Cardiac septum (tissue), 1 donor: ENCODE results near the gene BTN2A1. TPM values are rescaled to one million over a fixed set of nuclear protein-coding genes. Genes with fewer than 3 reads are reported as not detected.
A peak's percentile ranks its signal among the peaks of the same experiment; 100 is the strongest.

ENCODE experiments used
- DNase-seq: peaks from one replicate; pipeline ENCODE4 v3.0.0-alpha.2; 2020; ENCODE audit warnings: low spot score
- intact Hi-C: fragments of 100-400 bp; cut with DNase I; formaldehyde crosslinking; loops from one replicate; pipeline ENCODE4 v1.14.0; 2022
- total RNA-seq: library from RNA; stranded (reverse); fragmentation: NEBNext Ultra II Directional; extraction: Animal tissue kit (Norgen Biotek cat#: 25700); gene quantifications from one replicate; pipeline ENCODE4 v1.2.1, GENCODE V29; 2021
- donor health status: DM: no; HTN: no; CAD: no.

The BTN2A1 gene
- total RNA-seq, 1 donor from 2014 or later, result 15.7 TPM

- no peak for DNase-seq
- intact Hi-C loops, result no loop called here
Measured at GRCh38 chr6:26464014-26464413, 6.3 kb downstream of the BTN2A1 start.

GRCh38 chr6:26464416-26465131 lies 6.8 kb downstream of the BTN2A1 start:
- DNase-seq, result no peak
- intact Hi-C loops, result no loop called here

DNA sequence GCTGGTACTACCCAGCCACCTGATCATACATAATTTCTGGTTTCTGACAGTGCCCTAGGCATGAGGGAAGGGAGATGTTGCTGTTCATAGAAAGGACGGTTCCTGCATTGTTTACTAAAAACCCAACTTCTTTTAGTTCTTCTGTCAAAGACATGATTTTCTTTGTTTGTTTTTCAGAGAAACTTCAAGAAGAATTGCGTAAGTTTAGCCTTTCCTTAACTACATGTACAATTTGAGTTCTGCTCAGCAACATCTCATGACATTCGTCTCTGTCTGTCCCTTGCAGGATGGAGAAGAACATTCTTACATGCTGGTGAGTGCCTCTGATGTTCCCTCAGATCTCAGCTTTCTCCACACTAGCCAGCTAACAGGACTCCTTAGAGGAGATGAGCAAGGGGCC lies 8.0 kb downstream of the BTN2A1 start:
- DNase-seq, result no peak
- intact Hi-C loops, result no loop called here

DNA sequence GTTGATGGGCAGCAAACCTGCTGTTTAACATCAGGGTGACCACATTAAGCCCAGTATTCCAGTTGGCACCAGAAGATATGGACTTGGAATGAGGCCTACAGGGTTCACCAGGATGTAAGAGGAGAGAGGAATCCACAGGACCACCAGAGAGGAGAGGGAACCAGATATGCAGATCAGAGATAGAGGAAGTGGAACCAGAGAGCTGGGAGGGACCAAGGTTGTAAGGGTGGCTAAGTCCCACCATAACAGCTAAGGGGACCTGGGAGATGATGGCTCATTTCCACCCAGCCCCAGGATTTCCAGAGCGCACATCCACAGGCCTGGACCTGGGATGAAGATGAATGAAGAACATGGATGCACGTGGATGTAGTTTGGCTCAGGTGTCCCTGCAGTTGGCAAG lies 11.1 kb downstream of the BTN2A1 start:
- intact Hi-C loops, result no loop called here
- DNase-seq, result no peak

- DNase-seq, result no peak
- intact Hi-C loops, result loop anchor here (5.0 kb wide), 1 partner anchor 67 kb away; the partner anchor contains the start of gene HMGN4
Measured at GRCh38 chr6:26470643-26471042, 12.9 kb downstream of the BTN2A1 start.

- intact Hi-C loops, result loop anchor here (5.0 kb wide), 1 partner anchor 65 kb away; the partner anchor contains the start of gene HMGN4
Measured at GRCh38 chr6:26471970-26472369, 14.2 kb downstream of the BTN2A1 start.

GRCh38 chr6:26472549-26473290 lies 15.0 kb downstream of the BTN2A1 start:
- DNase-seq, result no peak
- intact Hi-C loops, result loop anchor here (5.0 kb wide), 1 partner anchor 65 kb away; the partner anchor contains the start of gene HMGN4

More at GRCh38 chr6:26471970-26472369, 14.2 kb downstream of the BTN2A1 start:
- no peak for DNase-seq

GRCh38 chr6:26473429-26473757 lies 15.6 kb downstream of the BTN2A1 start:
- DNase-seq, result no peak
- intact Hi-C loops, result loop anchor here (5.0 kb wide), 1 partner anchor 64 kb away; the partner anchor contains the start of gene HMGN4

DNA sequence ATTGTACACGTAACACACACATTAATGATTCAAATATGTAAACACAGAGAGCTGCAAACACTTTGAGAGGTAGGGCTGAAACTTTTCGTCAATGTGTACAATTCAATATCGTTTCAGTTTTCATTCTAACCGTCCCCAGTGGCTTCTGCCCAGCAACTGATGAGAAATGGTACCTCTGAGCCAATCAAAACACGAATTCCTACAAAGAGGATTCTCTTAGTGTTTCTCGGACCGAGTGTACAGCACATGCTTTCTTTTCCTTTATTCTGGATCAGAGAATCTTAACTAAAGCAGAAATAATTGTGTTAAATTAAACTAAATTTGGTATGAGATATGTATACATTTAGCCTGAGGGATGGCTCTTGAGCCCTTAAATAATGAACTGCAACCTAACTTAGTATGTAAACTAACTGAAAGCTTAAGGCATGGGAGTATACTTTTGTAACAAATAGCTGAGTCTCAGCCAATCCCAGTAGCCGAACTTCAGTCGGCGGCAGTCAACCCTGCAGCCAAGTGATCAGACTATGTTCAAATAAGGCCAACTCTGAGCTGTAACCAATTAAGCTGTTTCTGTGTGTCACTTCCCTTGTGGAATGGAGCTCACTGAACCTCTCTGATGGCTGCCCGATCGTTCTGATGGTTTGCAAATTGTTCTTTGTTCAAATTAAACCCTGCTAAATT lies 16.1 kb downstream of the BTN2A1 start:
- intact Hi-C loops, result loop anchor here (5.0 kb wide), 1 partner anchor 63 kb away; the partner anchor contains the start of gene HMGN4

GRCh38 chr6:26474439-26474881 lies 16.7 kb downstream of the BTN2A1 start:
- no peak for DNase-seq
- intact Hi-C loops, result loop anchor here (5.0 kb wide), 1 partner anchor 63 kb away; the partner anchor contains the start of gene HMGN4

More for the DNA sequence above, 16.1 kb downstream of the BTN2A1 start:
- peak; percentile 89 for DNase-seq

- intact Hi-C loops, result no loop called here
- DNase-seq, result no peak
Measured at GRCh38 chr6:26475823-26476729, 18.3 kb downstream of the BTN2A1 start.

DNA sequence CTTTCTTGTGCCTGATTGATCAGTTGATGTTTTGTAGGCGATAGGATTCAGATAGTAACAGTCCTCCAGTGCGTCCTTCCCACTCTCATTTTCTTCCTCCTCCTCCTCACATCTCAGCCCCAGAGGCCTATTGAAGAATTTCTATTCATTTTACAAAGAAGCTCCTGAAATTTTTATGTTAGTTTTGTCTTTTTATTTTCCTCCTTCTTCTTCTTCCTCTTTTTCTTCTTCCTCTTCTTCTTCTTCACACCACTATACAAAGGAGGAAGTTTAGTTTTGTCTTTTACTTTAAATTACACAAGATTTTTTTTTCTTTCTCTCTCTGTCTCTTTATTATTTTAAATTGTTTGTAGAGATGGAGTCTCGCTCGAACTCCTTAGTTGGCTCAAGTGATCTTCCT lies 19.1 kb downstream of the BTN2A1 start:
- intact Hi-C loops, result no loop called here
- no peak for DNase-seq

DNA sequence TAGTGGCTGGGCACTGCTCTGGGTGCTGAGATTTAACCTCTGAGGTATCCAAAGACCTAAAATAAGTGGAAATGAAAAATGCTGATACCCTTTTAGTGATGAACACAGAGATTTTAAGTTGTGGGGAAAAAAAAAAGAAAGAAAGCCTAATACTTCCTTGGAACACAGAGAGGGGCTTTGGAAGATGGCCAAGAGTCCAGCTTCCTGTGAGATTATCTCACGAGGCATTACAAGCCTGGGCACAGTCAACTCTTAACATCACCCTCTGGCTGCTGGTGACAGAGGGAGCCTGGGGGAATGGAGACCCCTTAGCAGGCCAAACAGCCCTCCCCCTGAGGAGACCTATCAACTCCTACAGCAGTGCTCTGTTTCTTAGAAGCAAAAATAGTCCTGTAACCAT lies 19.7 kb downstream of the BTN2A1 start:
- no peak for DNase-seq
- intact Hi-C loops, result no loop called here

DNA sequence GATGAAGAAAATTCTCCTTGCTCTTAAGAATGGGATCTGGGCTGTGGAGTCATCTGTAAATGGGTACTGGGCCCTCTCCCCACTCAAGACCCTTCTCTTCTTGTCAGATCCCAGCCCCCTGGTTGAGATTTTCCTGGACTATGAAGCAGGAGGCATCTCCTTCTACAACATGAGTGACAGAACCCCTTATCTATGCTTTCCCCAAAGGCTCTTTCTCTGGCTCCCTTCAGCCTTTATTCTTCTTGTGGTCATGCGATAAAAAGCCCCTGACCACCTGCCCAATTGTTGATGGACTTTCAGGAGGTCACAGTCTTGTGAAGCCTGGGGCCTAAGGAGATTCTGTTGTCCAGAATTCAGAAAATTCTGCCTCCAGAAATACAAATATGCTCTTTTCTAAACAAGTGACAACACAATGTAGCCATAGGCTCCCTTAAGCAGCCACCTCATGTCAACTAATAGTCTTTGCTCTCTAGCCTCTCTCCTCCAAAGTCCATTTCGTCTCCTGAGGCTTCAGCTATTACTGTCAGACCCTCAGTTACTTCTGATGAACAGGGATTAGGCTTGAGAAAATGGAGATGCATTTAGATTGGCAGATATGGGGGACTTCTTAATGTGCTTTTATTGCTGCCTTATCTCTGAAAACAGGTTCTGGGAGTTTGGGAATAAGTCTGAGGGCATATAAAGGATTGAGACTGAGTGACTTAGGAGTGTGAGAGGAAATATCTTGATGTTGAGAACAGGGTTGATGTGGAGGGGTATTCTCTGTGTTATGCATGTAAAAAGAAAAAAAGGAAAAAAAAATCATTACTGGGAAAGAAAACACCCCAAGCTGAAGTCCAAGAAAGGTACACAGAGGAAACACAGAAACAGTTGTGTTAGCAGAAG lies 20.6 kb downstream of the BTN2A1 start:
- DNase-seq, result no peak
- intact Hi-C loops, result no loop called here

GRCh38 chr6:26478985-26479278 lies 21.2 kb downstream of the BTN2A1 start:
- DNase-seq, result no peak
- intact Hi-C loops, result no loop called here

GRCh38 chr6:26482338-26482737 lies 24.6 kb downstream of the BTN2A1 start:
- DNase-seq, result no peak
- intact Hi-C loops, result no loop called here

- no peak for DNase-seq
- intact Hi-C loops, result no loop called here
Measured at GRCh38 chr6:26483727-26484126, 26.0 kb downstream of the BTN2A1 start.

DNA sequence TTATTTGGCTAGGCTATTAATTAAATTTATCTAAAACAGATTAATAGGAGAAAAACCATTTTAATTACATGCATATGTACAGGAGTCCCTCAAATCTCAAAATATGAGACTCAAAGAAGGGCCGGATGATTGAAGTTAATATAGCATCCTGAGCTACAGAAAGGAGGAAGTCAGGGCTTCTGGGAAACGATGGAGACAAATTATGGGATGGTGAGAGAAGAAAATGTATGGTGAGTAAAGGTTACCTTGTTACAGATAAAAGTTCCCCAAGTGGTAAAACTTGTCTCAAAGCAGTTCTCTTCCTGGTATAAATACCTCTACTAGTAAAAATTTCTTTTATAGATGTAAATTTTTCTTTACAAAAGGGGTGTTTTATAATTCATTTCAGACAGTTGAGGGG lies 26.4 kb downstream of the BTN2A1 start:
- intact Hi-C loops, result no loop called here
- no peak for DNase-seq
